ENCODE results near the gene ZSCAN10.

DNA sequence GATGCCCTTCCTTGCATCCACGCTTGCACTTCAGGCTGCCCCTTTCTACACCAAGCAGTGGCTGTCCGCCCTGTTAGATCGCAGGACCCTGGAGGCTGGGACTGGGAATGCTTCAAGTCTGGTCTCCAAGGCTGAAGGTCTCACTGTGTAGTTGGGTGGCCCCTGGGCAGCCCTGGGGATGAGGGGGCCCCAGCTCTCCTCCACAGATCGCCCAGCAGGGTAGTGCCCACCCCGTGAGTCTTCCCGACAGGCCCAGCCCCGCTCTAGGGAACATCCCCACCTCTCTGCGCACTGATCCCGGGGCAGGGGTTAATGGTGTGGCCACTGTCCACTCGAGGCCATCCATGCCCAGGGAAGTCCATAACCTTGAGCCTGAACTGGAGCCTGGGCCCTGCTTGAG lies 46.1 kb upstream of the ZSCAN10 start:
- TF ChIP-seq, protein P1, sequence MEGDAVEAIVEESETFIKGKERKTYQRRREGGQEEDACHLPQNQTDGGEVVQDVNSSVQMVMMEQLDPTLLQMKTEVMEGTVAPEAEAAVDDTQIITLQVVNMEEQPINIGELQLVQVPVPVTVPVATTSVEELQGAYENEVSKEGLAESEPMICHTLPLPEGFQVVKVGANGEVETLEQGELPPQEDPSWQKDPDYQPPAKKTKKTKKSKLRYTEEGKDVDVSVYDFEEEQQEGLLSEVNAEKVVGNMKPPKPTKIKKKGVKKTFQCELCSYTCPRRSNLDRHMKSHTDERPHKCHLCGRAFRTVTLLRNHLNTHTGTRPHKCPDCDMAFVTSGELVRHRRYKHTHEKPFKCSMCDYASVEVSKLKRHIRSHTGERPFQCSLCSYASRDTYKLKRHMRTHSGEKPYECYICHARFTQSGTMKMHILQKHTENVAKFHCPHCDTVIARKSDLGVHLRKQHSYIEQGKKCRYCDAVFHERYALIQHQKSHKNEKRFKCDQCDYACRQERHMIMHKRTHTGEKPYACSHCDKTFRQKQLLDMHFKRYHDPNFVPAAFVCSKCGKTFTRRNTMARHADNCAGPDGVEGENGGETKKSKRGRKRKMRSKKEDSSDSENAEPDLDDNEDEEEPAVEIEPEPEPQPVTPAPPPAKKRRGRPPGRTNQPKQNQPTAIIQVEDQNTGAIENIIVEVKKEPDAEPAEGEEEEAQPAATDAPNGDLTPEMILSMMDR (IDR thresholded peaks at IDR 0.05; ENCODE audit: extremely low read depth in 1 of 2, insufficient read depth in 1 of 2, low read depth in 1 of 2, low read length in 2 of 2) = no peak
- no peak for TF ChIP-seq POLR2A (IDR thresholded peaks at IDR 0.05; ENCODE audit: low read depth, low read length)
- no peak for TF ChIP-seq GATA2 (IDR thresholded peaks at IDR 0.05; ENCODE audit: insufficient read depth, insufficient read length, low read depth, low read length)
- no peak for TF ChIP-seq EZH2 (IDR thresholded peaks at IDR 0.05; ENCODE audit: borderline replicate concordance, low read depth, low read length, severe bottlenecking)
- no peak for TF ChIP-seq JUN (IDR thresholded peaks at IDR 0.05; ENCODE audit: borderline replicate concordance, insufficient read depth, insufficient read length, low read depth)
